ENCODE data around the gene GHR.

GHR gene

DNA sequence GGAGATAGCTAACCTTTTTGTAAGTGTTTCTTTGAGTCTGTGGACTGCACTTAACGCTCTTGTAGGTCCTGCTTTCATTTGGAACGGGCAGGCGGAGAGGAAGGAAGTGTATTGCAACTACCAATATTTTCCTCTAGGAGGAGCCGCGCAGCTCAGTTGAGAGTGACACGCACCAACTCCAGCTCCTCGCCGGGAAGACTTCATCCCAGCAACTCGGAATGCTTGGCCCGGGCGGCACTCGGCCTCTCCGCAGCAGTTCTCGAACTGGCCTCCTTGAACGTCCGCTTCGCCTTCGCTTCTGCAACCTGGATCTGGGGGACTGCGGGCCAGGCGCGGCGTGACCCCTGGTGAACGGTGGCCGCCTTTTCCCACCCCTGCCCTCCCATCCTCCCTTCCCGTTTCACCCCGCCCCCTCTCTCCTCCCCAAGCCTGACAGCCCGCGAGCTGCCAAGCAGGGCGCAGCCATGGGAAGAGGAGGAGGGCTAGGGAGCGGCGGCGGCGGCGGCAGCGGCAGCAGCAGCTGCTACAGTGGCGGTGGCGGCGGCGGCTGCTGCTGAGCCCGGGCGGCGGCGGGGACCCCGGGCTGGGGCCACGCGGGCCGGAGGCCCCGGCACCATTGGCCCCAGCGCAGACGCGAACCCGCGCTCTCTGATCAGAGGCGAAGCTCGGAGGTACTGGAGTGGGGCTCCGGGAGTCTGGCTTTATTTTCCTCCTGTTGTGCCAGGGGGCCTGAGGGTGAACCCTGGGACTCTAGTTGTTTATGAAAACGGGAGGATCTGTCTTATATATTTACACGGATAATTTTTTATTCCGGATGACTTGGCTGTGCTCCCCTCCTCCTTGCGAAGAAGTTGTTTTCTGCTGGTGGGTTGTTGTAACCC, at the start of gene GHR:
Gene GHR, plus strand, starts transcription at position 155 of the 881 bp plus-strand sequence. CDS start 142,436 bp downstream, outside the sequence.
- DNase-seq = peak; percentile 49

DNA sequence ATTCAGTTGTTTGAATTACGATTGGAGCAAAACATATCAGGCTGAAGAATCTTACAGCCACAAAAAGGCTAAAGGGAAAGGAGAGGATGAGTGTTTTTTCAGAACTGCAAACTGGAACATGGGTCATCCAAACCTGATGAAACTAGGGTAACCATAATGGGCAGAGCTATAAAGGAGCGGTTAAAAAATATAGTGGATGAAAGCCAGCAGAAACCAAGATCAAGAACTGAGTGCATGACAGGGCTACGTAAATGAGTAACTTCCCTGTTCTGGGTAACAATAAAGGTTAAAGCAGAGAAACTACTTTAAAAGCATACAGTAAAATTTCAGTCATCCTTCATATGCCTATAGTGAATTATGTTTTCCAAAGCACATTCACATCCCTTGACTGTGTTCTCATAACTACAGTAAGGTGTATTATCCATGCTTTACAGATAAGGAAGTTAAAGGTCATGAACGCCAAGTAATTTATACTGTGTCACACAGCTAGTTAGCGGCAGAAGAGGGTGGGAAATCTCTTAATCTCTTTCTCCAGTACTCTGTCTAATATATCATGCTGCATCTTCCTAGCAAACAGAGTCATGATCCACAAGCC, 48.5 kb upstream of the GHR start:
- no peak for DNase-seq

DNA sequence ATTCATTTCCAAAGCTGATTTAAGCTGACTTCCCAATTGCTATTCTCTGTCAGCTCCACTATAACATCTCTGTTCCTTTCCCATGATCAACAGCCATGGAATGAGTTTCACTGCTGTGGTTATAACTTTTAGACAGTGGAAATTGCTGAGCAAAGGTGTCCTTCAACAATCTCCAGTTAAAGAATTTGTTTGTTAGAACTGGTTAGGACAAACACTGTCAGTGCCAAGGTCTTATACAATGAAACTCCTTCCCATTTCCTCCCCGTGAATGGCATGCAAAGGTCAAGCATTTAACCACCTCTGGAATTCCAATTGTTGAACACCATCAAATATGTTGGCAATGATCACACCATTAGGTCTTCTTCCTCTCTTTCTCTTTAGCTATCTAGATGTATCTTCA, 45.7 kb upstream of the GHR start:
- no peak for DNase-seq

DNA sequence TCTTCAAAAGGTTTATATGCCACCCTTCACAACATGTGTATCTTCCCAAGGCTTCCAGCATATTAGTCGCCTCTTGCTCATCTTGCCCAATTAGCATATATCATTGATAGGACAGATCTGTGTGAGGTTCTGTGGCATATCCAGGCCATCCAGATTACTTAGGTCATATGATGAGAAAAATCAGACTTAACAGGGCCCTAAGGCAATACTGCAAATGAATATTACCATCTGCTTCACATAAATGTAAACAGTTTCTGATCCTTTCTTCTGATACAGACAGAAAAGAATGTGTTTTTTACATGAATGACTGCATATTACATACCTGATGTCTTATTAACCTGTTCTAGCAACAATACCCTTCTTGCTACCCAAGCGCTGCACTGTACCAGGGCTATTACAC, 41.3 kb upstream of the GHR start:
- DNase-seq = no peak

DNA sequence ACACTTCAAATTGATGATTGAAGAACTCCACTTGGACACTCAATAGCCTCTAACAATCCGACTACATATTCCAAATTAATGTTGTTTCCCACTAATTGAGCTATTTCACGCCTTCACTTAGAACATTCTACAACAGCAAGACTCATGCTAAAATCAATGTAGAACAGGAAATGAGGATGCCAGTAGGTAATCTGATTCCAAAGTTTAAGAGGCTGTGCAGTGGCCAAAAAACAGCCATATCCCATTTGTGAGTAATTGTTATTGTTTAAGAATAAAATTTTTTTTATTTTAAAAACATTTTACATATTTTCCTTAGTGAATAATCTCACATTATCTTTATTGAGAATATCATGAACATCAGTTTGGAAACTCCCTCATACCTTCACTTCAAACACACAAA, 35.7 kb upstream of the GHR start:
- DNase-seq = no peak

DNA sequence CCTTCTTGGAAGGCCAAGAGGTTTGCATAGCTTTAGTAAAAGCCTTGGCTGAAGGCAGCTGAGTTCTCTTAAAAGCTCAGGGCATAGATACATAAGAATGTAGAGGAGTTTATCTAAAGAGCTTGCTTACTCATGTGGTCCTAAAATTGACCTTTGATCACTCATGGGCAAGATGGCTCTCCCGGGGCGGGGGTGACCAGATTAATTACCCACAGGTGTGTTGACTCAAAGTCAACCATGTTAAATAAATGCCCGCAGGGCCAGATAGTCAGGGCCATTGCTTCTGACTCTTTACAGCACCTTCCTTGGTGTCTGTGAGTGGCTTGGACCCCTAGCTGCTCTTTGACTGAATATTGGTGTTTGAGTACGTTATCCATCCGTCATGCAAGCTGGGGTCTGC, 33.1 kb upstream of the GHR start:
- no peak for DNase-seq

DNA sequence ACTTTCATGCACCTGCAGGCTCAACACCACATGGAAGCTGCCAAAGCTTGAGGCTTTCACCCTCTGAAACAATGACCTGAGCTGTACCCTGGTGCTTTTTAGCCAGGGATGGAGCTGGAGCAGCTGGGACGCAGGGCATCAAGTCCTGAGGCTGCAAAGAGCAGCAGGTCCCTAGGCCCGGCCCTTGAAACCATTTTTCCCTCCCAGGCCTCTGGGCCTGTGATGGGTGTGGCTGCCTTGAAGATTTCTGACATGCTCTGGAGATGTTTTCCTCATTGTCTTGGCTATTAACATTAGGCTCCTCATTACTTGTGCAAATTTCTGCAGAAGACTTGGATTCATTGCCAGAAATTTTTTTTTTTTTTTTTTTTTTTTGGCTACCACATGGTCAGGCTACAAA, 30.3 kb upstream of the GHR start:
- DNase-seq = no peak

DNA sequence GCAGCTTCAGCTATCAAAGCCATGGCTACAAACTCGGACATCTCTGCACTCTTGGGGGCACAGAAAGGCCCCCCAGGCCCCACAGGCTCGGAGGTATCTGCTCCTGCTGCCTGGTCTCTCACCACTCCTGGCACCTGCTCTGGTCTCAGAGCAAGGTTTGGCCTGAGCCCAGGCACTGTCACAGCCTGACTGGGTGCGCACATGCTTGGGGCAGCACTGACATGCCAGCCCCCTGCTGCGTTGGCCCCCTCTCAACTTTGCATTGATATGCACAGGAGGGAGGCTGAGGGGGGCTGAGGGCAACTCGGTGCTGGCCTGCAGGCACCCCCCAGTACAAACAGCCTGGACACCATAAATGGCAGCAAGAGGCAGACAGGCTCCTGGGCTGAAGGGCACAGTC, 27.1 kb upstream of the GHR start:
- no peak for DNase-seq

DNA sequence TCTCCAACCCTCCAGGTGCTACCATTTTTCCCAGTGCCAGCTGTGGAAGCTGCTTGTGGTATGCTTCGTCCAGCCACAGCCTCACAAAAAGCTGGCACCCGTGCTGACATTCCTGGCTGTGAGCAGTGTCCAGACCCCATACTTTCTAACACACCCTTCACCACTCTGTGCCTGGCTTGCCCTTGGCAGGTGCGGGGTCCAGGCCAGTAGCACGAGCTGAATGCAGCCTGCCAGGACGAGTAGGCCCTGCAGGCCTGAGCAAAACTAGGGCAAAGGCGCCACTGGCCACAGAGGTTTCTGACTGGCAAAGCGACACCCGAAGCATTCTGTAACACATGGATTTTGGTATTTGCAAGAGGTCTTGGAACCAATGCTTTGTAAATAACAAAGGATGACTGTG, 26.0 kb upstream of the GHR start:
- DNase-seq = no peak

DNA sequence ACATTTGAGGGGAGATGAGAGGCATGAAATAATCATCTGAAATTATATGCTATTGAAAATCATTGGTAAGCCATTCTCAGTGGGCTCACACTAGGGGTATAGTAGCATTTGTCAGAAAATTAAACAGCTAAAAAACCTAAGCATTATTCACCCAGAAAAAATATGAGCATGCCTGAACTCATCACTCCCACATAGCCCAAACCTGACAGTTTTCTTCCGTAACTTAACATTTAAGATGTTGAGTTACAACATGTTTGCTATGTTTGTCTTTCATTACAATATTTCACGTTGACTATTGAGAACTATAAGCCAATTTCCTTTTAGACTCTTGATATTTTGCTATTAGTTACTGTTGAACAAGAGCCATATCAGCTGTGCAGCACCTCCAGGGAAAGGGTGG, 23.5 kb upstream of the GHR start:
- DNase-seq = no peak

DNA sequence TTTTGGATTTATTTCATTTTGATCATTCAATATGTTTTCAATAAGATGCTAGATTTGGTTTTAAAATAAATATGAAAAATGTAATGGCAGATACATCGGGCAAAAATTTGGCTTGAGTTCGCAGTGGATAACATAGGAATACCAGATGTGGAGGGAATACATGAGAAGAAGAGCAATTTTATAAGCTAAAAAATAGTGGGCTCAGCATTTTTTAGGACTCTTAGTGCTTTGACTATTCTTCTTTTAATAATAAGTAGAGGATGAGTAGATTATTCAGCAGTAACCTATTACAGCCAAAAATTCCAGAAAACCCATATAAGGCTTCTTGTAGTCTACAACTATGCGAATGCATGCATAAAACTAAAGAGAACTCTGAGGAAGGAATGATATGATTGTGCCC, 22.8 kb upstream of the GHR start:
- no peak for DNase-seq

DNA sequence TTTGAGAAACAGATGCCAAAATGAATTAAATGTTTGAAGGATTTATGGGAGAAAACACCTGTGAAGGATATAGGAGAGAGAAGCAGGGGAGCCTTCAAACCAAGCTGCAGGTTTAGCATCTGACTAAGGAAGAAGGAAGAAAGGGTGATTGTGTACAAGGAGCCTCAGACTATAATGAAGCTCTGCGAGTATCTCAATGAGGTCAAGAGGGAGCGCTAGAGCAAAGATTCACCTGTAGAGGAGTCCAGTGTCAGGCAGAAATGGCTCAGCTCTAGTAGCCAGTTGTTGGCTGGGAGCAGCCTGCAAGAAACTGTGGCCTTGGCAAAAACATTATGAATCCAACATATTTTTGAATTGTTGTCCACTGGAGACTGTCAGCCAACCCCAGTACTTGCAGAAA, 20.0 kb upstream of the GHR start:
- DNase-seq = no peak

DNA sequence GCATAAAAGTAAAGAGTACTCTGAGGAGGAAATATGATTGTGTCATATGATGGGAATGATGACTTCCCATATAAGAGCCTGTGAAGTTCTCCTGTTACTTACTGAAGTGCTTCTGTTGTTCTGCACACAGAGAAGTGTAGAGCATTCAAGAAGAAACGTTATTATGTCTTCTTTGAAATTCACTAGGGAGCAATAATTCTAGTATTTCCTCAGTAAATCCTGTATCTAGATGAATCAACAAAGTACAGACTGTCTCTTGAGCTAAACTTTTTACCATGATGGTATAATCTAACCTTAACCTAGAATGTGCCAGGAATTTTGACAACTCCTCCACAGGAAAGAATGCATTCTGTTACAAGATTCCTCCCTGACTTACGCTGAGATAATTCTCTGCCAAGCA, 18.9 kb upstream of the GHR start:
- DNase-seq = no peak

DNA sequence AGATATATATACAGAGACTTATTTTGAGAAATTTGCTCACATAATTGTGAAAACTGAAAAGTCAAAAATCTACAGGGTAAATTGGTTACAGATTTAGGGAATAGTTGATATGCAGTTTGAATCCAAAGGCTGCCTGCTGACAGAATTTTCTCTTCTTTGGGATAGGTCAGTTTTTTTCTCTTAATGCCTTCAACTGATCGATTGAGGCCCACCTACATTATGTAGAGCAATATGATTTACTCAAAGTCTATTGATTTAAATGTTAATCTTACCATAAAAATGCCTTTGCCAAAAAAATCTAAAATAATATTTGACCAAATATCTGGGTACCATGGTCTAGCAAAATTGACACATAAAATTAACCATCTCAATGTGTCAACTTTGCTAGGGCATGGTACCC, 3.9 kb upstream of the GHR start:
- no peak for DNase-seq

DNA sequence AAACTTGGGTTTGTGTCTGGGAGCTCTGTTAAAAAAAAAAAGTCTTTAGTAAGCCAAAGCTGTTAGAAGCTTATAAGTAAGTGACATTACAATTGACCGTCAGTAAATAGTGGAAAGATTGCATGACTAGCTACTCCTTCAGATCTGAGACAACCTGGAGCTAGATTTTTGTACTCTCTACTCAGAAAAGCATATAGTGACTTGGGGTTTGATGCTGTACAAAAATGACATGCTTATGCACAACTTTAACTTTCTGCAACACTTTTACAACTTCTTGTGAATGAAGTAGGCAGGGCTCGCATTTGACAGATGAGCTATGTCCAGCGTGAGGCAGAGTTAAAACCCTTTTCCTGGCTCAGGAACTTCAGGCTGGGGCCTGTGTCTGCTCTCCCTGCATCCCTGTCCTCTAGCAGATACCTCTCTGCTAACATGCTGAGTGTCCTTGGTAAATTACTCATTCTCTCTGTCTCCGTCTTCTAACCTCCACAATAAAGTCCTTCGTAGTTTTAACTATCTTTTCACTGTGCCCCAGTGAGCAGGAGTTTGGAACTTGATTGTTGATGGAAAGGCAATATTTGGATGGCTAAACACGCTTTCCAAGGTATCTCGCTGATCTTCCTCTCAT, 471 bp upstream of the GHR start:
- DNase-seq = no peak

DNA sequence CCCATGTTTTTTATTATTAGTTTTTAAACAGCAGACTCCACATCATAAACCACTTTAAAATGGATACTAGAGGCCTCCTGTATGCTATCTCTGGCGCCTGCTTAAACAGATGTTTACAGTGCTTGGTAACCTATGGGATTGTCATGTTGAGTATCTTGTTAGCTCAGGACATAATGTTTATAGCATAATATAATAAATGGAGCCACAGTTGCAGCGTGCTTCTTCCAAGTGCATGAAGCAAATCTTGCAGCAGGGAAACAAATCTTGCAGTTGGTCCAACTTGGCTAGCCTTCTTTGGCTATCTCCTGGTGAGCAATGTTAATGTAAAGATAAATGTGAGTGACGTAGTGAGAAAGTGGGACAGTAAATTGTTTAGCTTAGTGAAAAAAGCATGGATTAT, 2.8 kb downstream of the GHR start:
- DNase-seq = no peak

DNA sequence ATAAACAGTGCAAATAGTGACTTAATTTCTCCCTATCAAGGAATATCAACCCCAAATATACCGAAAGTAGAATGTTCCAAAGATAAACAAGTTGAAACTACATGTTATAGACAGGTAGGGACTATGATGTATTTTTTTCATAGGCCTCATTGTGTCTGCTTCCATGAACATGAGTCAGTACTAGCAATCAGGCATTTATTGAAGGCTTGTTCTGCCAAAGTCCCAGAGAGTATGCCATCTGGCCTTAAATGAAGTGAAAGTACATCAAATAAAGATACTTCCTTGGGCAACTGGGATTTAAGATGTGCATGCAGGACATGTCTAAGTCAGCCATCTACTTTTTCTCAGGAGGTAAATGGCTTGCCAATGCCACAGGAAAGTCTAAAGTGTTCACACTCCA, 6.5 kb downstream of the GHR start:
- no peak for DNase-seq

DNA sequence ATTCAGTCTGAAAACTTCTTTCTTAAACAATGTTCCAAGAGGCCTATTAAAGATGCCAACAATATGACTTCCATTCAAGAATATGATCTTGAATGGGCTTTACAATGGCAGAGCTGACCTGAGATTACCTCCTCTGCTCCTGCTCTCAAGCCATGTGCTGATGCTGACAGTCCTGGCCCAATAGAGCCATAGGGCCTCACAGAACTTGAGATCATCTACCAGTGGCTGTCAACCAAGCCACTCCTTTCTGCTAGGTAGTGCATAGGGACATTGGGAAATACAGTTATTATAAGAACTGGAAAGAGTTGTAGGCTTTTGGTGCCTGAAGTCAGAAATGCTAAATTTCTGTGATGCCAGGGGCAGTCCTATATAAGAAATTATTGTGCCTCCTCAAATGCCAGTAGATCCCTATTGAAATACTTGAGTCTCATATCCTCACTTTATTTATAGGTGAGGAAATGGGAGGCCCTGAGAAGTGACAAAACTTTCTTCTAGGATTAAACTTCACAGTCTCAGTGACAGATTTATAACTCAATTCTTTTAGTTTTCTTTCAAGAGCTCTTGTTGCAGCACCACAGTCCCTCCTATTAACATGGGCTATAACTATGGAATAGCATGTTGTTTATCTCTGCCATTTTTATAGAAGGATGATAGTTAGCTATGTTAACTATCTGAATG, 10.9 kb downstream of the GHR start:
- DNase-seq = no peak

DNA sequence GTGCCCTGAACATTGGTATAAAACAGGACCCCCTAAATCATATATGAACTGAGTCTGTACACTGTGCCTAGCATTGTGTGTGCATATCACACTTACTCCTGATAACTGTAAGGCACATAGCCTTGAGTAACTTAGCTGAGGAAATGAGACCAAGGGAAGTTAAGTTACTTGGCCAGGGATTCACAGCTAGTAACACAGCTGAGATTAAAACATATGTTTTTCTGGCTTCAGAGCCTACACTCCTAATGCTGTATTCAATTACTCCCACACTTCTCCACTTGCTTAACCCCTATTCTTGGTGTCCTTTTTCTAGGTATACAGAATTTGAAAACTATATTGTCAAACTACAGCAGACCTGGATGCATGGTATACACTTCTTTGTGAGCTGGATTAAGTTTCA, 12.8 kb downstream of the GHR start:
- DNase-seq = no peak

DNA sequence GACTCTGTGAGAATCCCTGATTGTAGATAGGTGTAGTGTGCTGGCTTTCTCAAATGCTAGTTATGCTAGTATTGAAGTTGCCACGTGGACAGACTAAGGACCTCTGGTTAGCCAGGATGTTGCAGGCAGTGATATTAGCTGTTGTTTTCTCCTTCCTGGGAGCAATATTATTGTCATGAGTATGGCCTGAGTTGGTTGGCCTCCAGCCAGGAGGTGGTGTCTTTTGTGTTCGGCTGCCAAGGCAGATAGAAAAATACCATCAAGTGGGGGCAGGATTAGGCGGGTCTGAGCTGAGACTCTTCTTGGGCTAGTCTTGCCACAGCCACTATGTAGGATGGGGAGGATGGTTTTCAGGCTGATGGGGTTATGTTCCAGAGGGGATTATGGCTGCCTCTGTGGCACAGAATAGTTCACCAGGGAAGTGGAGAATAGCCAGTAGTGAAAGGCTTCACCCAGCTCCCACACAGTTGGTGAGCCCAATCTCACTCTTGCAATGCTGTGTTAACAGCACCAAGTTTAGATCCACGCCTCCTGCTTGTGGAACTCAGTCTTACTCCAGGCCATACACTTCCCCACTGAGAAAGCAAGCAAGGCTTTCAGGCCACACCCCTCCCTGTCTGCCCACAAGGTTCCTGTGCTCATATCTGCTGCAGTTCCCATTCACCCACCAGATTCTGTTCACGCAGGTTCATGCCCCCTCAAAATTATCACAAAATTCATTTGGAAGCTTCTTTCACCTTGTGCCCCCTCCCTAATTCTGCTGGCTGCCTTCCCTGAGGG, 31.2 kb downstream of the GHR start:
- no peak for DNase-seq

DNA sequence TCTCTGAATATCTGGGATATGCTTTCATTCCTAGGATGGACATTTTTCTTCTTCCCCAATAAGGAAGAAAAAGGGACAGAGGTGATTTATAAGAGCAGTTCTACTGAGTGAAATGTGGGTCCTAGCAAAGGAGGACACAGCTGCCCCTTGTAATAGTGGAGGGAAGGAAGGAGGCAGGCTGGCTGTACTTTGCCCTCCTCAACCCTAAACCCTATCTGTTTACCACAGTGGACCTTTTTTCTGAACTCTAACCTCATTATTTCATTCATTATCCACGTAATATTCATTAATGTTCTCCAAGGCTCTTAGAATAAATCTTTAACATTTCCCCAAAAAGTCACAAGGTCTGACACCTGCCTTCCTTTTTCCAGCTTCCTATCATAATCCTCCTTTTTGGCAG, 37.8 kb downstream of the GHR start:
- DNase-seq = no peak

DNA sequence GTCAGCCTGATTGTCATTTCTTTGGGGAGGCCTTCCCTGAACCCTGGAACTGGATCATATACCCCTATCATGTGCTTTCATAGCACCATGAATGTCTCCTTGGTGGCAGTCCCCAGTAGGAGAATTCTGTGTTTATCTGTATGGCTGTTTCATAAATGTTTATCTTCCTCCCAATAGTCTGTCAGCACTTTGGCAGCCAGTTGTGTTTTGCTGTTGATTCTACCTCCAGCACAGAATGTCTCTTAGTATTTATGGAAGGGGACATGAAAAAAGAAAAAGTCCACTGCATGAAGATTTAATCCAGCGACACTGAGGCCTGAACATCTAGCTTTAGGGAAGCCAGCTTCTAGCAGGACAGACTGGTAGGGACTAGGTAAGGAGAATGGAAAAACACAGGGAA, 38.3 kb downstream of the GHR start:
- DNase-seq = no peak

DNA sequence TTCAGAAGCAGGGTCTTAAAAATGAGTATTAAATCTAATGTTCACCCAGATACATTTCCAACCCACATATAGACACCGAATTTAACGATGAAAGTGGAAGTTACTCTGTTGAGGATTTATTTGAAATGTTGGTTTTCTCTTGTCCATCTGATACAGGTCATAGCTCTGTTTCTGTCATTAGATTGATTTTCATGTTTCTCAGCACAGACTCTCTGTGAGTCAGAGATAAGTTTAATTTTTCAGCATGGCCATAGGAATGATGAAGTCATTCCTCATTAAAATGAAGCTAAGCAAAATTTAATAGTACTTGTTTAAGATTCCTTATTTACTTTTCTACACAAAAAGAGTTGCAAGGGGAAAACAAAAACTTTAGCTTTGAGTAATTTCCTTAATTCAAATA, 38.8 kb downstream of the GHR start:
- DNase-seq = no peak
